Smooth muscle cell (in vitro differentiated cells): Measurements from ENCODE around the gene SYTL4. TPM values are rescaled to one million over a fixed set of nuclear protein-coding genes. Genes with fewer than 3 reads are reported as not detected.

Experiments
- DNase-seq: peaks from one replicate; lab custom pipeline; 2025; ENCODE audit not compliant: unreplicated experiment; lab: John Stamatoyannopoulos, UW
- H2AFZ ChIP-seq: fragments of 200-600 bp; sonication (generic); 2 replicates; pipeline ENCODE4 v1.6.0; 2016; ENCODE audit warnings: antibody characterized with exemption, low read depth, mild to moderate bottlenecking
- H3F3A ChIP-seq: fragments of 200-600 bp; sonication (generic); 2 replicates; pipeline ENCODE4 v1.6.0; 2017; ENCODE audit warnings: antibody characterized with exemption, low read depth
- H3K27ac ChIP-seq: fragments of 200-600 bp; sonication (generic); 2 replicates; pipeline ENCODE4 v1.5.1; 2016; ENCODE audit warnings: low read depth, mild to moderate bottlenecking
- H3K27me3 ChIP-seq: fragments of 200-600 bp; sonication (generic); 2 replicates; pipeline ENCODE4 v1.6.1; 2016; ENCODE audit warnings: low read depth, mild to moderate bottlenecking
- H3K36me3 ChIP-seq: fragments of 200-600 bp; sonication (generic); 2 replicates; pipeline ENCODE4 v1.5.1; 2016; ENCODE audit warnings: low read depth
- H3K4me1 ChIP-seq: fragments of 200-600 bp; sonication (generic); 2 replicates; pipeline ENCODE4 v1.5.1; 2016; ENCODE audit warnings: low read depth
- H3K4me2 ChIP-seq: fragments of 200-600 bp; sonication (generic); 2 replicates; pipeline ENCODE4 v1.6.0; 2016; ENCODE audit warnings: mild to moderate bottlenecking
- H3K4me3 ChIP-seq: fragments of 200-600 bp; sonication (generic); 2 replicates; pipeline ENCODE4 v1.5.1; 2016; ENCODE audit warnings: mild to moderate bottlenecking
- H3K79me2 ChIP-seq: fragments of 200-600 bp; sonication (generic); 2 replicates; pipeline ENCODE4 v1.6.0; 2016; ENCODE audit warnings: low read depth, mild to moderate bottlenecking
- H3K9ac ChIP-seq: fragments of 200-600 bp; sonication (generic); 2 replicates; pipeline ENCODE4 v1.6.0; 2016; ENCODE audit warnings: low read depth
- H3K9me3 ChIP-seq: fragments of 200-600 bp; sonication (generic); replicated peaks from 2 replicates; pipeline ENCODE4 v1.5.1; 2016; ENCODE audit warnings: low read depth
- H4K20me1 ChIP-seq: fragments of 200-600 bp; sonication (generic); 2 replicates; pipeline ENCODE4 v1.6.0; 2016; ENCODE audit warnings: low read depth
- CTCF ChIP-seq: fragments of 200-600 bp; sonication (generic); IDR thresholded peaks from 2 replicates; pipeline ENCODE4 v1.5.1; 2017; ENCODE audit warnings: borderline replicate concordance, mild to moderate bottlenecking, antibody characterized with exemption; ENCODE audit not compliant: insufficient read depth, poor library complexity, severe bottlenecking
- WGBS: methylation state at CpG from one replicate; pipeline ENCODE4 v1.1.7; 2016; ENCODE audit warnings: low lambda C conversion rate; 5-methylcytosine and 5-hydroxymethylcytosine counted together
- polyA plus RNA-seq: library from polyadenylated mRNA; unstranded; fragments of >200 nt; fragmentation: Nextera tagmentation; extraction: Ambion mirVana; gene quantifications from 2 replicates; pipeline ENCODE4 v1.2.1, GENCODE V29; 2016
- total RNA-seq: library from RNA; depleted of rRNA; stranded (reverse); fragments of >200 nt; gene quantifications from 2 replicates; pipeline ENCODE4 v1.2.3, GENCODE V29; 2014

Gene SYTL4
- total and polyA plus RNA-seq, 2 experiments from 2014 or later: 6.6 to 8.0 TPM

GRCh38 chrX:100748108-100748507 lies 16.2 kb upstream of the SYTL4 start:
- Histone ChIP-seq H3K4me3 (no peak overlapping the region), H3K4me2 (no peak overlapping the region), H3K27me3 (no peaks in the 10 kb centered on the region), H4K20me1 (no peaks in the 10 kb centered on the region), H3K4me1 (no peaks in the 10 kb centered on the region), H3F3A (no peaks in the 10 kb centered on the region), H2AFZ (no peak overlapping the region), H3K27ac (peak overlapping the region; percentile 49), H3K9ac (no peak overlapping the region), H3K79me2 (no peaks in the 10 kb centered on the region), H3K36me3 (no peaks in the 10 kb centered on the region), H3K9me3 (no peaks in the 10 kb centered on the region)
- DNase-seq: no peak
- WGBS: 29% methylated on average over 2 of the region's 2 CpGs
- no peak for TF ChIP-seq CTCF

GRCh38 chrX:100747703-100748102 lies 15.8 kb upstream of the SYTL4 start:
- no peaks in the 10 kb centered on the region for H3K36me3 ChIP-seq
- H3K4me3 ChIP-seq: no peak overlapping the region
- no peaks in the 10 kb centered on the region for H3K4me1 ChIP-seq
- no peaks in the 10 kb centered on the region for H4K20me1 ChIP-seq
- WGBS: 83% methylated on average over 2 of the region's 2 CpGs
- H3K9ac ChIP-seq: no peak overlapping the region
- no peaks in the 10 kb centered on the region for H3K79me2 ChIP-seq
- H3K4me2 ChIP-seq: no peak overlapping the region
- no peaks in the 10 kb centered on the region for H3K27me3 ChIP-seq
- H3K9me3 ChIP-seq: no peaks in the 10 kb centered on the region
- TF ChIP-seq CTCF: no peak
- H3K27ac ChIP-seq: peak overlapping the region; percentile 49
- H2AFZ ChIP-seq: no peak overlapping the region
- no peak for DNase-seq
- H3F3A ChIP-seq: no peaks in the 10 kb centered on the region

- Histone ChIP-seq H3K4me1 (no peaks in the 10 kb centered on the region), H3K27me3 (no peaks in the 10 kb centered on the region), H3K9me3 (no peaks in the 10 kb centered on the region), H3F3A (no peaks in the 10 kb centered on the region), H3K9ac (no peak overlapping the region), H3K4me3 (no peak overlapping the region), H4K20me1 (no peaks in the 10 kb centered on the region), H3K36me3 (no peaks in the 10 kb centered on the region), H3K27ac (no peak overlapping the region), H2AFZ (no peak overlapping the region), H3K79me2 (no peaks in the 10 kb centered on the region), H3K4me2 (no peak overlapping the region)
- WGBS: 18% methylated on average over 3 of the region's 3 CpGs
- no peak for DNase-seq
- no peak for TF ChIP-seq CTCF
Observed at GRCh38 chrX:100747090-100747489, 15.2 kb upstream of the SYTL4 start.

DNA sequence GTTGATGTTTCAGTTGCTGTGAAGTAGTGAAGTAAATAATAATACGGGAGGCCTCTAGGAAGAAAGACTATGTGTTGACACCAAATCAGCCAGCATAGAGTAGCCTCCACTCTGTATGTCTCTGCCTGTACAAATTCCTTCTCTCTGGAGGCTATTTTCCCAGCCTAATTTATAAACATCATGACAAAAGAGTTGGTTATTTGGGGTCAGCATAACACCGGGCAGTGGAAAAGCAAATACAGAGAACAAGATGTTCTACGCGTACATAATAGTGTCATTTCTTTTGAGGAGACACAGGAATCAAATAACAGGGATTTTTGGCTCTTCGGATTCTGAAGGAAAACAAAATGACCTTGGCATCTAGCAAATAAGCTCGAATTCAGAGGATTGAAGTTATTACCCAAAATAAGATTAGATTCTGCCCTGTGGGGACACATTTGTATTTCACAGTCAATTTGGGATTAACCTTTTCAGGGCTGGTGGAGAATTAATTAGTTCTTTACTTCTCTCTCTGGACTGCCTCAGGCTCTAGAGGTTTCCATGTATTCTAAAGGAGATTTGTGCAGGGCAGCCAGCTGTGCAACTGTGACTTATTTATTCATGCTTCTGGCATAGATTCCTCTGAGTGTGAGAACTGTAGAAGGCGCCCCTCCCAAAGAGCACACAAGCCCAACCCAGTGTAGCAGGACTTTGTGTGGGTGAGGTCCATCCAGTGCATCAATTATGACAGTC lies 14.1 kb upstream of the SYTL4 start:
- H3K79me2 ChIP-seq: no peaks in the 10 kb centered on the region
- WGBS: 54% methylated on average over 7 of the region's 7 CpGs
- no peak for TF ChIP-seq CTCF
- H3K9me3 ChIP-seq: no peaks in the 10 kb centered on the region
- no peaks in the 10 kb centered on the region for H4K20me1 ChIP-seq
- no peaks in the 10 kb centered on the region for H3K4me1 ChIP-seq
- DNase-seq: no peak
- H3K4me2 ChIP-seq: no peak overlapping the region
- peak overlapping the region; percentile 7 for H2AFZ ChIP-seq
- no peaks in the 10 kb centered on the region for H3F3A ChIP-seq
- no peak overlapping the region for H3K27ac ChIP-seq
- H3K4me3 ChIP-seq: no peak overlapping the region
- no peaks in the 10 kb centered on the region for H3K27me3 ChIP-seq
- H3K9ac ChIP-seq: no peak overlapping the region
- H3K36me3 ChIP-seq: no peaks in the 10 kb centered on the region
